Measurements from ENCODE around the gene UQCRHL.
A peak's percentile ranks its signal among the peaks of the same experiment; 100 is the strongest.
"Not testable (repeated sequence)": the region's sequence is repeated elsewhere in the genome, so short reads cannot be mapped to it uniquely, and the experiment has no call there.

UQCRHL gene

GRCh38 chr1:15848143-15848928 lies 40.9 kb upstream of the UQCRHL start:
- peak in 1 of 2 experiments; percentile 62 for DNase-seq (ENCODE audit: low read depth in 1 of 2, low spot score in 1 of 2)
- H3K4me3 ChIP-seq (replicated peaks; ENCODE audit: insufficient read depth, low read length) = peak overlapping the region; percentile 67
- no peaks in the 10 kb centered on the region for H3K27me3 ChIP-seq (ENCODE audit: insufficient read depth, poor library complexity, severe bottlenecking)
- TF ChIP-seq REST (IDR thresholded peaks at IDR 0.05; ENCODE audit: insufficient replicate concordance, low read depth) (no peak), POLR2AphosphoS5 (IDR thresholded peaks at IDR 0.05; ENCODE audit: low read depth) (no peak), CTCF (IDR thresholded peaks at IDR 0.05; ENCODE audit: insufficient read depth, low read length) (no peak), SPI1 (IDR thresholded peaks at IDR 0.05; ENCODE audit: borderline replicate concordance, low read depth) (peak; percentile 13; the same call in 1 of the 2 replicates), GABPA (IDR thresholded peaks at IDR 0.05; ENCODE audit: low read depth) (no peak)
- peak overlapping the region; percentile 82 for H3K27ac ChIP-seq (replicated peaks)

- no peak for DNase-seq (ENCODE audit: low read depth in 1 of 2, low spot score in 1 of 2)
- no peaks in the 10 kb centered on the region for H3K27me3 ChIP-seq (ENCODE audit: insufficient read depth, poor library complexity, severe bottlenecking)
- H3K4me3 ChIP-seq (replicated peaks; ENCODE audit: insufficient read depth, low read length) = peak overlapping the region; percentile 67
- no peak for TF ChIP-seq GABPA (IDR thresholded peaks at IDR 0.05; ENCODE audit: low read depth)
- H3K27ac ChIP-seq (replicated peaks) = peak overlapping the region; percentile 75
Observed at GRCh38 chr1:15847893-15848142, 40.4 kb upstream of the UQCRHL start.

- peak; percentile 92 to 97 for DNase-seq (ENCODE audit: low read depth in 1 of 2, low spot score in 1 of 2)
- Histone ChIP-seq H3K27me3 (ENCODE audit: insufficient read depth, poor library complexity, severe bottlenecking) (no peaks in the 10 kb centered on the region), H3K4me3 (replicated peaks; ENCODE audit: insufficient read depth, low read length) (peak within 1 kb of the TSS; percentile 67), H3K27ac (replicated peaks) (peak within 1 kb of the TSS; percentile 89)
- TF ChIP-seq REST (IDR thresholded peaks at IDR 0.05; ENCODE audit: insufficient replicate concordance, low read depth) (no peak), POLR2AphosphoS5 (IDR thresholded peaks at IDR 0.05; ENCODE audit: low read depth) (peak; percentile 74), SPI1 (IDR thresholded peaks at IDR 0.05; ENCODE audit: borderline replicate concordance, low read depth) (peak; percentile 84), CTCF (IDR thresholded peaks at IDR 0.05; ENCODE audit: insufficient read depth, low read length) (no peak), GABPA (IDR thresholded peaks at IDR 0.05; ENCODE audit: low read depth) (no peak)
Observed at GRCh38 chr1:15847100-15847892, 39.8 kb upstream of the UQCRHL start, which contains the start of gene SPEN. Gene SPEN (plus strand): TSS chr1:15847707. CDS start chr1:15848068, 361 bp downstream.

GRCh38 chr1:15846056-15846455 lies 38.6 kb upstream of the UQCRHL start:
- H3K27ac ChIP-seq (replicated peaks); H3K4me3 ChIP-seq (replicated peaks; ENCODE audit: insufficient read depth, low read length); H3K27me3 ChIP-seq (ENCODE audit: insufficient read depth, poor library complexity, severe bottlenecking); DNase-seq (ENCODE audit: low read depth in 1 of 2, low spot score in 1 of 2): not testable (repeated sequence)

Measured in HL-60 (cell line).